NCI-H1417 (cell line): Measurements from ENCODE around the gene LNPEP.
A peak's percentile ranks its signal among the peaks of the same experiment; 100 is the strongest.

Experiments
- DNase-seq, 3 experiments: peaks; one replicate each; lab custom pipeline; 2025; lab: John Stamatoyannopoulos, UW

LNPEP gene

DNA sequence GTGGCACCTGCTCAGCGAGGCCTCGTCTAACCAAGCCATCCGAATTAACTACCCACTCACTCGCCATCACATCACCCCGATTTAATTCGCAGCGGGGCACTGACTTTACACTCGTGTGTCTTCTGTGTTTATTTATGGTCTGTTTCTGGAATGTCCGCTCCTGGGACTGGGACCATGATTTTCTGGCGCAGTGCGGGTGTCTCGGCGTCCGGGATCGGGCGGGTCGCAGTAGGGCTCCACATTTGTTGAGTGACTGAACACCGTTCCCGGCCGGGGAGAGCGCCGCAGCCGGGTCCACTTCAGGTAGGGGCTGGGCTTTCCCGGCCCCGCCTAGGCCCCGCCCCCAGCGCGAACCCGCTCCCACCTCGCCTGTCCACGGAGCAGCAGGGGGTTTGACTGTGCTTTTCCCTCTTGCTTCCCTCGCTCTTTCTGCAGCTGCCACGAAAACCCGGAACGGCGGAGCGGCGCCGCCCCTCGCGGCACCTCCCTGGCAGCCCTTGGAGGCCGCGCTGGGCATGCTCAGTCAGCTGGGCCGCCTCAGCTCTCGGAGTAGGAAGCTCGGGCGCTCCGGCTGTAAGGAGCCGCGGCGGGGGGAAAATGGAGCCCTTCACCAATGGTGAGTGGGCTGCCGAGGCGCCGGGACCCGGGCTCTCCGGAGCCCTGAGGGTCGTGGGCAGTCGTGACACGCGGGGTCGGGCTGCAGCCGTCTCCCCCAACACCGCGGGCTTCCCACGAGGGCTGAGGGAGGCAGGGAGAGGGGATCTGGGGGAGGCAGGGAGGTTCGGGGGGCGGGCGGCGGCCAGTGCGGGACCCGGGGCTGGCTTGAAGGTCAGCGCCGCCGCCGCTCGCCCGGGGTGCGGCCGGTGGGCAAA is at the start of gene LNPEP:
TSS of gene LNPEP (plus strand) at position 522 of the 872 bp plus-strand sequence. CDS start at position 598, 76 bp downstream.
- peak; percentile 95 to 97 (median 95) for DNase-seq

DNA sequence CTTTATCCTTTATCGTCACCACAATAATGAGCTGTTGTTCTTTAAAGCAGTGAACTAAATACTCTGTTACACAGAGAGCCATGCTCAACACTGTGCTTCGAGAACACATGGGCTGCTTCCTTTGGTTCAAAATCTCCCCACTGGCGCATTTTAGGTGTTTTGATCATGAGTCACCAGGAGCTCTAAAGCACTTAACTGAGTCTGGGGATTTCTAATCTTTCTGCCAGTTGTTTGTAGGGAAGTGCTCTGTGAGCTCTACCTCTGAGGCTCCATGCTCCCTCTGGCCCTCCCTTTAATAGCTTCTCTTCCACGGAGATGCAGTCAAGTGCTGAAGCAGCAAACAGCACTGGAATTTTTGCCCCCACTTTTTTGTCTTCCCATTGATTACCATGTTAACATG is 42.5 kb upstream of the LNPEP start:
- DNase-seq, result no peak

DNA sequence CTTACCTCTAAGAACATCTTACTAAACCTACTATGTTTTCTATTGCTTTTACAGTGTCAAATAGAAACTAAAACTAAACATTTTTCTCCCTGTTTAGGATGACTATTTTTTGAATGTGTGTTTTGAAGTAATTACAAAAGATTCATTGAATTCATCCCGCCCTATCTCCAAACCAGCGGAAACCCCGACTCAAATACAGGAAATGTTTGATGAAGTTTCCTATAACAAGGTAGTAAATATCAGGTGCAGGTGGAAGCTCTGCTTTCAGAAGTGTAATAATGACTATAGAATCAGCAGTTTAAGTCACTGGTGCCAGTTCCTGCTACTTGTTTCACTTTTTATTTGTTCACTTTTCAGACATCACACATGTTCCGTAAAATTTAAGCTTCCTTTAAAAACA is 39.6 kb upstream of the LNPEP start:
- DNase-seq, result no peak

DNA sequence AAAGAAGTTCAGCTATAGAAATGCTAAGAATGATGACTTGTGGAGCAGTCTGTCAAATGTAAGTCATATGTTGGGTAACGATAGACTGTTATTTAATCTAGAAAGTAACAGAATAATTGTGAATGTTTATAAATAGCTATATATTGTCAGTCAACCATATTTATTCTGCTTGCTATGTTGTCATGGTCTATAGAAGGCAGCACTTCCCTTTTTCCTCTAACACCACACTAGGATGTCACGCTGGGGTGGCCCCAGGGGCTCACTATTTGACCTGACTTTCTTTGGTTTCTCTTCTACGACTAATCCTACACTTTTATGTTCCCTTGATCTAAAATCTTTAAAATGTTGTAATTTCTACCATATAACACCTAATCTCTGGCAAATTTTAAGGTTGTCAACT is 39.1 kb upstream of the LNPEP start:
- DNase-seq, result no peak

DNA sequence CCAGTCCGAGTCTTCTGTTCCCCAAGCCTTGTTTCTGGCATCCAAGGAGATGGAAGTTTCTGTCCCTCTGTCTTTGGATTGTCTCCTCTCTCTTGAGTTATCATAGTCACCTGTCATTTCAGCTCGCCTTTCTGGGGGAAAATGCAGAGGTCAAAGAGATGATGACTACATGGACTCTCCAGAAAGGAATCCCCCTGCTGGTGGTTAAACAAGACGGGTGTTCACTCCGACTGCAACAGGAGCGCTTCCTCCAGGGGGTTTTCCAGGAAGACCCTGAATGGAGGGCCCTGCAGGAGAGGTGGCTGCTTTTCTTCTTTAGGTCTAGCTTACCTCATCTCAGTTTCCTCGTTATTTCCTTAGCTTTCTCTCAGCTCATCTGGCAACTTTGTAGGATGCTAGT is 34.5 kb upstream of the LNPEP start:
- no peak for DNase-seq

DNA sequence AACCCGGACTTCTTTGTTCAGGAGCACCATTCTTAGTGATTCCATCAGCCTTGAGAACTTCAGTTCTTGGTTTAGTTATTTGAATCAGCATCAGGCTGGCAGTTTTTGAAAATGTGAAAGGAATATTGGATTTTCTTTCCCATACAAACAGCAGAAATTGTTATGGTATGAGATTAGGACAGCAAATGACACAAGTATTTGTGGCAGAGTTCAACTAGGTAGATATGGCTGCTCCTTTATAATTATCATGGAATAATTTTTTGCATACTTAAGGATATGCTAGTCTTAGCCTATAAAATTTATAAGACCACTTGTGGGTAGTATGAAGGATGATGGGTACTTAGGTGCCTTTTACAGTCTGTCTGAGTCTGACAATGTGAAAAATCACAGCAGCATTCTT is 34.0 kb upstream of the LNPEP start:
- no peak for DNase-seq

DNA sequence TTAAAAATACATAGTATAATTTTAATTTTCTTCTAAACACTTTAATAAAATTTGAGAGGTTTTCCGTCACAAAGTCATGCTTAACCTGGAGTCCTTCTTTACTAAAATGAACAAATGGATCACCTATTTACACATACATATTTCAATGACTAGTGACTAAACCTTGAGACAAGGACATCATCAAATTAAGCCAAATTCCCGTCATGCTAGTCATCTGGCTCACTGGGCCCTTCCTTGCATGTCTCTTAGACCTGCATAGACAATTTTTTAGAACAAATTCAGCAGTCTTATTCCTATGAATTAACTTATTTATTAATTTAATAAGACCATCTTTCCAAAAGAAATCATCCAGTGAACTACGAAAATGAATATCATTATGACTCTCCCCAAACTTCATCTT is 33.0 kb upstream of the LNPEP start:
- no peak for DNase-seq

DNA sequence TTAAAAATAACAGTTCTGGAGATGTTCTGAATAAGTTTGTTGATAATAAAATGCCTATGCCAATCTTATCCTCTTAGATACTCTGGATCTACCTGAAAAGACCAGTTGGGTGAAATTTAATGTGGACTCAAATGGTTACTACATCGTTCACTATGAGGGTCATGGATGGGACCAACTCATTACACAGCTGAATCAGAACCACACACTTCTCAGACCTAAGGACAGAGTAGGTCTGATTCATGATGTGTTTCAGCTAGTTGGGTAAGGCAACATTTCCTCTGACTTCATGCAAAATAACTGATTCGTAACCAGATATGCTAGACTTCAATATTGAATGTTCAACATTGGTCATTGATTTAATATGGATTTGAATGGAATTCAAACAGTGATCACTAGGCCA is 32.6 kb upstream of the LNPEP start:
- no peak for DNase-seq

DNA sequence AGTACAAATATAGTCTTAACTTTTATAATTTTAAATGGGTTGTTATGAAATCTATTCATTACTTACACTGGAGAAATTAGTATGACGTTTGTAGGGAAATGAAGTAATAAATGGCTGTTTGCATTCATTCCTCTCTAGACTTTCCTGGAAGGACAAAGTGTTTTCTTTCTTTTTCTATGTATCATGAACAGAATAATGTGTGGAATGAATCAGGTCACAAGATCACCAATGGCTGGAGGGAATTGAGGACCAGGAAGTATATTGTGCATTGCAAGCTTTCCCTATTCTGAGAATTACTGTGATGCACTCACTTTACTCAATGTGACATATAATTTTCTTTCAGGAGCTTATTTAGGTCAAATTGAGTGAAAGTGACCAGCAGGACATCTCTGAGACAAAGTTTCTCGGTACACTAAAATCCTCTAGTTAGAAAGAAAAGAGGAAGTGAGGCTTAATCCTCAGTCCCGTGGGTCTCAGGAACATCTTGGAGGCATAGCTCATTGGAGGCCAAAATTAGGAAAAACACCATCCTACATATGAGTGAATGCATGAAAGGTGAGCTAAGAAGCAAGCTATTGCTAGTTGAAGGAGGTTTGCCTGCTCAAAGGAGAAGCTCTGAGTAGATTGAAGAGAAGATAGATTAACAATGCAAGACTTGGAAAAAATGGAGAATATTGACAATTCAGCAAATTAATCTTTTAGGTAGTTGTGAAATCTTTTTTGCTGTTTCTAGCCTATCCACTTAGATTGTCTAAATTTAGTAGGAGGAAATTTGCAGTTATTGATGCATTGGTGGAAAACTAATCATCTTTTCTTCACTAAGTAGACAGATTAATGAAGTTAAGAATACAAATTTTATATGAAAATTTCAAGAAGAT is 31.6 kb upstream of the LNPEP start:
- DNase-seq, result no peak

DNA sequence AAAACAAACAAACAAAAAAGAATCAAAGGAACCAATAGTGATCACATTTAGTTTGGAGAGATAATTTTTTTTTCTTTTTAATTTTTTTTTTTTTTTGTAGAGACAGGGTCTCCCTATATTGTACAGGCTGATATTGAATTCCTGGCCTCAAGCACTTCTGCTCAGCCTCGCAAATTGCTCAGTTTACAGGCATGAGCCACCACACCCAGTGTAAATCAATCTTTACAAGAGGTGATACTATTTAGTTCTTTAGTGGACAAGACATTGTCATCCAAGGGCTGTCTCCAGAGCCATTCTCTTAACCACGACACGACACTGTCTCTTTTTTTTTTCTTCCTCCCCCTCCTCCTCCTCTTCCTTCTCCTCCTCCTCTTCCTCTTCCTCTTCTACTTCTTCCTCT is 30.0 kb upstream of the LNPEP start:
- DNase-seq, result no peak

DNA sequence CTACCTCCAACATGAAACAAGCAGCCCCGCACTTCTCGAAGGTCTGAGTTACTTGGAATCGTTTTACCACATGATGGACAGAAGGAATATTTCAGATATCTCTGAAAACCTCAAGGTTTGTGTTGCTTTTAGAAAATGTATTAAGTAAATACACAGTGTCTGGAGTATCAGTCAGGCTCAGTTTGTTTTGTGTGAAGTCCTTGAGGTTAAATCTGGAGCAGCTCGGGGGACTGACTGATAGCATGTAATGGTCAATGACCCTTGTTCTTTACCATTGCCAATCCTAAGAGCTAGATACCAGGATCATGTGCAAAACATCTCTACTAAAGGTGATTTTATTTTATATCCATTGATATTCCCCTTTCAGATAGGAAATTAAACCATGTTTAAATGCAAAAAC is 26.9 kb upstream of the LNPEP start:
- DNase-seq, result no peak

DNA sequence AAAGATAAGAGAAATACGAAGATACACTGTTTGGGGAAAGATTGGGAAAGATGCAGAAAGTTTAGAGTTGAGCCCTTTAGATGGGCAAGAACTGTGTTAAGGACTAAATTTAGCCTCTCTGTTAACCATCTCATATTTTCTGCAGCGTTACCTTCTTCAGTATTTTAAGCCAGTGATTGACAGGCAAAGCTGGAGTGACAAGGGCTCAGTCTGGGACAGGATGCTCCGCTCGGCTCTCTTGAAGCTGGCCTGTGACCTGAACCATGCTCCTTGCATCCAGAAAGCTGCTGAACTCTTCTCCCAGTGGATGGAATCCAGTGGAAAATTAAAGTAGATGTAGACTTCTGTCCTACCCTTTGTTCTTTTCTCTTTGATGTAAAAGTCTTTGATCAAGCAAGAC is 26.4 kb upstream of the LNPEP start:
- no peak for DNase-seq

DNA sequence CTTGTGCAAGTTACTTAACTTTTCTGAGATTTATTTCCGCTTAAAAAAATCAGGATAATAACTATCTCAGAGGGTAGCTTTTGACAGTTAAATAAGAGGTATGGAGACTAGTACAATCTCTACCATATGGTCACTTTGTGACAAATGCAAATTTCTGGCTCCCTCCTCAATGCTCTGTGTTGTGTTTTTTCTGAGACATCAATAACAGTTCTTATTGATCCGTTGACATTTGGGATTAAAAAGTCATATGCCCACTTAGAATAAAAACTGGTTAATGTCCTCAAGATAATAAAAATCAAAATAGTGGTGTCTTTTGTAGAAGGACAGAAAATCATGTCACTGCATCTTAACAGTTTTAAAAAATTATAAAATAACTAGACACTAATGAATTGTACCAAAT is 24.7 kb upstream of the LNPEP start:
- no peak for DNase-seq

DNA sequence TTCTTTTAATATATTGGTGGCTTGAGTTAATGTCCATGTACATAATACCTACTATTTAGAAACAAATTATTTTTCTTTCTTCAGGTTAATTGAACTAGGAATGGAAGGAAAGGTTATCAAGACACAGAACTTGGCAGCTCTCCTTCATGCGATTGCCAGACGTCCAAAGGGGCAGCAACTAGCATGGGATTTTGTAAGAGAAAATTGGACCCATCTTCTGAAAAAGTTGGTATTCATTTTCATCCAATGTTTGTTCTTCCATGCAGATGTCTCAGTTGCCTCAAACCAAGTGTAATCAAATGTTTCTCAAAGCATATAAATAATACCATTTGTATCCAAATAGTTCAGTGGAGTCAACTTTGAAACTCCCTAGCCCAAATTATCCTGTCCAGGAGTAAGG is 22.6 kb upstream of the LNPEP start:
- no peak for DNase-seq

DNA sequence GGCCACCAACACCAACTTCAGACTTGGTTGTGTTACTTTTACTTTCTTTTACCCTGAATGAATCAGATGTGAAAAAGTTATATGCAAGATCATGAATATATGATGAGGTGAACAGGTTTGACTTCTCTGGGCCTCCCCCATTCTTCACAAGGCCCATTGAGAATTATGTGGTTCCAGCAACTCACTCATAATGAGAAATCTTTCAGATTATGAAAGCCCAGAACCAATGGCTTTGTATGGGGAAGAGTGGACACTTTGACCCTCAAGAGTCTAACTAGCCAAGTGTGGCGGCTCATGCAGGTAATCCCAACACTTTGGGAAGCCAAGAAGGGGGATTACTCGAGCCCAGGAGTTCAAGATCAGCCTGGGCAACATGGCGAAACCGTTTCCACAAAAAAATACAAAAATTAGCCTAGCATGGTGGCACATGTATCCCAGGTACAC is 16.1 kb upstream of the LNPEP start:
- DNase-seq, result no peak

DNA sequence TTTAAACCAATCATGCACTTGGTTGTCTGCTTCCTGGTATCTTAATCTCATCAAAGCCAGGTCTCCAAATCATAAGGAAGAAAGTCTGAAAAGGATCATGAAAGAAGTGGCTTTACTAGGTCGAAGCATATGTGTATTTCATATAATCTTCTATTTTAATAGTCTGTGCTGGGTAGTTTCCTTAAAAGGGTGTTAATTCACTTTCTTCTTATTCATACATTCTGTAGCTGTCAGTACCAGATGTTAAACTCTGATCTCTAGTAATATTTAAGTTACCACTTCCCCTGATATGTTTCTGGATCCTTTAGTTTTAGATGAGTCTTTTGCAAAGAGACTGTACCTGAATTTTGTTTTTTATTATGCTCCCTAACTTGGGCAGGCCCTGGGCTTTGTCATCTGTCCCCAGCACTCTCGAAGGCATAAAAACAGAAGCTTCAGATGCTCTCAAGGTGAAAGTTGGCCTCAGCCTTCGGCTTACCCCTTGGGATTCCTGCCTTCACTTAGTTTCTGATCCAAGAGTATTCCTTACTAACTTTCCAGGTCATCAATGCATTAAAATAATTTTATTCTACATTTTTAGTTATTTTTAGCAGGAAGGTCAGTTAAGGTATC is 15.0 kb upstream of the LNPEP start:
- DNase-seq, result no peak

DNA sequence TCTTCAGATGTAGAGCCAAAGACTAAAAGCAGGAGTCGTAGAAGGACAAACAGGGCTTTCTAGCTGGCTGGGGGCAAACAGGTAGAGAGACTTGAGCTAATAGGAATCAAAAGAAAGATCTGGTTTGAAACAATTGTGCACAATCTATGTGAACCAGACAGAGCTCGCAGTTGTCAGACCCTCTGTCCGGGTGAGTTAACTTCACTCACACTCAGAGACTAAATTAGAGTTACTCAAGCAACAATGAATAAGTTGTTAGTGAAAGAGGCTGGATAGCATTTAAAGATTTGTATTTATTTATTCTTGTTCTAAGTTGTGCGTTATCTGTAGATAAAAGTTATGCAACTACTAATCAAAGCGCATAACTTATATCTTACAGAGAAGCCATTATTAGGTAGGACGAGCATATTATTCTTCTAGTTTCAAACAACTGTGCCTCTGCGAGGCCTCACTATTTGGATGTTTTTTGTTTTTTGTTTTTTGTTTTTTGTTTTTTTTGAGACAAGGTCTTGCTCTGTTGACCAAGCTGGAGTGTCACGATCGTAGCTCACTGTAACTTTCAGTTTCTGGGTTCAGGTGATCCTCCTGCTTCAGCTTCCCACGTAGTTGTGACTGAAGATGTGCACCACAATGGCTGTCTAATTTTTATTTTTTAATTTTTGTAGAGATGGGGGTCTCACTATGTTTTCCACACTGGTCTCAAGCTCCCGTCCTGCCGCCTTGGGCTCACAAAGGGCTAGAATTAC is 13.2 kb upstream of the LNPEP start:
- no peak for DNase-seq

DNA sequence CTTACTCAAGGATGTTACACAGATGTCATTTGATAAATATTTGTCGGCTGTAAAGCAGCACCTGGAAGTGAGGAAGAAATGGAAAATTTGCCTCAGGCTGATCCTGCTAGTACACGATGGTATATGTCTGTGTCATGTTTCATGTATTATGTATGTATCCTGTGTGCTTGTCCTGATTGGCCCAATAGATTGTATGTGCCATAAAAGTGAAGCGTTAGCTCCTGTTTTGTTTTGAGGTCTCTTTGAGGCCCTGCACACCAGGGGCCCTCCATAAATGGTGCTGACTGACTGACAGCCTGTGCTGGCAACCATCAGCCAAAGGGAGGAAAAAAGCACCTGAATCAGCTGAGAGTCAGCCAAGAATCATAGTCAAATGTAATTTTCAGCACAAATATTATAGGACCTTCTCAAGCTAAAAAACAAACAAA is 11.8 kb upstream of the LNPEP start:
- peak; percentile 12 to 64 (median 28) for DNase-seq

DNA sequence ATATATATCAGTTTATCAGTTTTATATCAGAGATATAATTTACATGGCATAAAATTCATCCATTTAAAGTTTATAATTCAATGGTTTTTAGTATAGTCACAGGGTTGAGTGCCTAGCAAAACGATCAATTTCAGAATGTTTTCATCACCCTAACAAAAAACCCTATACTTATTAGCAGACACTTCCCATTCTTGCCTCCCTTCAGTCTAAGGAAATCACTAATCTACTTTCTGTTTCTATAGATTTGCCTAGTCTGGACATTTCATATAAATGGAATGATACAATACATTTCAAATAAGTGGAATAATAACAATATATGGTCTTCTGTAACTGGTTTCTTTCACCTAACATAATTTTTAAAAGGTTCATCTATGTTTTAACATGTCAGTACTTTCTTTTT is 9.6 kb upstream of the LNPEP start:
- no peak for DNase-seq

DNA sequence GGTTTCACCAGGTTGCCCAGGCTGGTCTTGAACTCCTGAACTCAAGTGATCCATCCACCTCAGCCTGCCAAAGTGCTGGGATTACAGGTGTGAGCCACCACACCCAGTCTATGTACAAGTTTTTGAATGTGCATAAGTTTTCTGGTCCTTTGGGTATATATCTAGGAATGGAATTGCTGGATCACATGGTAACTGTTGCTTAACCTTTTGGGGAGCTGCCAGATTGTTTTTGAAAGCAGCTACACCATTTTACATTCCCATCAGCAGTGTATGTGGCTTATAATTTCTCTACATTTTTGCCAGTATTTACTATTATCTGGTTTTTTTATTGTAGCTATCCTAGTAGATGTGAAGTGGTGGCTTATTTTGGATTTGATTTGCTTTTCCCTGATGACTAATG is 8.9 kb upstream of the LNPEP start:
- no peak for DNase-seq

DNA sequence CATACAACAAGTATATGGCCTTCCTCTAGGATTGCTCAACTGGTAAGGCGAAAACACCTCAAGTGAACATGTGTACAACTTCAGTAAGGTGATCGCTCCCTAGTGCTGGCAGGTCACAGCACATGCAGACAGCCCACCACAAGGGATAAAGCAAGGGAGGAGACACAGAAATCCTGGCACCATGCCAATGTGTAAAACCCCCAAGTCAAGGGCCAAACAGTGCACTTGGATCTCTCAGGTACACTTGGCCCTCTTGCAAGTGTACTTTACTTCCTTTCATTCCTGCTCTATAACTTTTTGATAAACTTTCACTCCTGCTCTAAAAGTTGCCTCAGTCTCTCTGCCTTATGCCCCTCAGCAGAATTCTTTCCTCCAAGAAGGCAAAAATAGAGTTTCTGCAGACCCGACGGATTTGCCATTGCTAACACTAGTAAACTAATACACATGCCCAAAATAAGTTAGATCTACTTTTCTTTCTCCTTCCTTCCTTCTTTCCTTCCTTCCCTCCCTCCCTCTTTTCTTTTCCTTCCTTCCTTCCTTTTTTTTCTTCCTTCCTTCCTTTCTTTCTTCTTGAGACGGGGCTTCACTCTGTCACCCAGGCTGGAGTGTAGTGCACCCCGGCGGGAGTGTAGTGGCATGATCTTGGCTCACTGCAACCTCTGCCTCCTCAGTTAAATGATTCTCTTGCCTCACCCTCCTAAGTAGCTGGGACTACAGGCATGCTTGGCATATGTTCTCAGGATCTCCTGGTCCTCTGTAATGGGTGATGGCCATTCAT is 6.8 kb upstream of the LNPEP start:
- no peak for DNase-seq
